Colon (tissue), 2 donors: ENCODE results near the gene FARP2.

ENCODE experiments used
- FAIRE-seq: peaks from 2 replicates; lab custom pipeline; 2012; peaks lifted over from hg19 to GRCh38; lab: Jason Lieb, UNC
- donor health status: control.
- donor health status: control.

The FARP2 gene

GRCh38 chr2:241489733-241490680, 133.9 kb downstream of the FARP2 start:
- FAIRE-seq = no peak

GRCh38 chr2:241490825-241491506, 134.9 kb downstream of the FARP2 start:
- FAIRE-seq = no peak

GRCh38 chr2:241491549-241492173, 135.6 kb downstream of the FARP2 start:
- no peak for FAIRE-seq

- no peak for FAIRE-seq
Measured at GRCh38 chr2:241492174-241492565, 136.1 kb downstream of the FARP2 start.

- FAIRE-seq = no peak
Measured at GRCh38 chr2:241493092-241493491, 137.0 kb downstream of the FARP2 start.

GRCh38 chr2:241494311-241494908, 138.3 kb downstream of the FARP2 start:
- no peak for FAIRE-seq

- no peak for FAIRE-seq
Measured at GRCh38 chr2:241495172-241496002, 139.3 kb downstream of the FARP2 start.

GRCh38 chr2:241496003-241496707, 140.1 kb downstream of the FARP2 start:
- no peak for FAIRE-seq

- no peak for FAIRE-seq
Measured at GRCh38 chr2:241496904-241497877, 141.1 kb downstream of the FARP2 start.

- no peak for FAIRE-seq
Measured at GRCh38 chr2:241498115-241499070, 142.3 kb downstream of the FARP2 start.

- no peak for FAIRE-seq
Measured at GRCh38 chr2:241499146-241499965, 143.3 kb downstream of the FARP2 start.

- FAIRE-seq = no peak
Measured at GRCh38 chr2:241500016-241500415, 143.9 kb downstream of the FARP2 start.

GRCh38 chr2:241500431-241500975, 144.4 kb downstream of the FARP2 start:
- FAIRE-seq = no peak

GRCh38 chr2:241501099-241501541, 145.0 kb downstream of the FARP2 start:
- FAIRE-seq = no peak

GRCh38 chr2:241501551-241501950, 145.5 kb downstream of the FARP2 start:
- FAIRE-seq = no peak

- FAIRE-seq = no peak
Measured at GRCh38 chr2:241502281-241502680, 146.2 kb downstream of the FARP2 start.

- no peak for FAIRE-seq
Measured at GRCh38 chr2:241503776-241504392, 147.8 kb downstream of the FARP2 start.
